HG02938 (cell line): ENCODE results near the gene INSYN1.
"Not testable (repeated sequence)": the region's sequence is repeated elsewhere in the genome, so short reads cannot be mapped to it uniquely, and the experiment has no call there.

Experiments used
- ATAC-seq: cut with Tn5 transposase; IDR thresholded peaks from one replicate; pipeline ENCODE4 v1.9.1; 2021; ENCODE audit warnings: mild to moderate bottlenecking, moderate library complexity; ENCODE audit not compliant: unreplicated experiment

Gene INSYN1

GRCh38 chr15:73753250-73754130 lies at the start of gene INSYN1:
INSYN1 (minus strand) TSS chr15:73753351; CDS start chr15:73751130, 2,221 bp downstream.
- no peak for ATAC-seq

- no peak for ATAC-seq
Measured at GRCh38 chr15:73802431-73803041, 49.4 kb upstream of the INSYN1 start.

- no peak for ATAC-seq
Measured at GRCh38 chr15:73800662-73801345, 47.7 kb upstream of the INSYN1 start.

GRCh38 chr15:73799466-73799865 lies 46.3 kb upstream of the INSYN1 start:
- ATAC-seq = no peak

GRCh38 chr15:73797366-73798158 lies 44.4 kb upstream of the INSYN1 start:
- ATAC-seq = no peak

GRCh38 chr15:73796331-73796831 lies 43.2 kb upstream of the INSYN1 start:
- no peak for ATAC-seq

GRCh38 chr15:73794443-73795133 lies 41.4 kb upstream of the INSYN1 start:
- no peak for ATAC-seq

GRCh38 chr15:73792899-73793541 lies 39.9 kb upstream of the INSYN1 start:
- ATAC-seq = not testable (repeated sequence)

GRCh38 chr15:73792415-73792814 lies 39.3 kb upstream of the INSYN1 start:
- ATAC-seq = no peak

- ATAC-seq = no peak
Measured at GRCh38 chr15:73789521-73790240, 36.5 kb upstream of the INSYN1 start.

- no peak for ATAC-seq
Measured at GRCh38 chr15:73787621-73788020, 34.5 kb upstream of the INSYN1 start.

- no peak for ATAC-seq
Measured at GRCh38 chr15:73786538-73786937, 33.4 kb upstream of the INSYN1 start.

GRCh38 chr15:73785256-73786014 lies 32.3 kb upstream of the INSYN1 start:
- ATAC-seq = not testable (repeated sequence)

- no peak for ATAC-seq
Measured at GRCh38 chr15:73784291-73784690, 31.1 kb upstream of the INSYN1 start.

- ATAC-seq = no peak
Measured at GRCh38 chr15:73782344-73782959, 29.3 kb upstream of the INSYN1 start.

- no peak for ATAC-seq
Measured at GRCh38 chr15:73781038-73781925, 28.1 kb upstream of the INSYN1 start.

- ATAC-seq = no peak
Measured at GRCh38 chr15:73779974-73780373, 26.8 kb upstream of the INSYN1 start.
